ENCODE results near the gene NRK. TPM values are rescaled to one million over a fixed set of nuclear protein-coding genes. Genes with fewer than 3 reads are reported as not detected.

The NRK gene
- total RNA-seq, 1 experiment from 2014 or later, result not detected

- Histone ChIP-seq H3K9me3 (ENCODE audit: low read depth, low read length, poor library complexity, severe bottlenecking) (no peaks in the 10 kb centered on the region), H3K4me1 (ENCODE audit: insufficient read depth, low read length, poor library complexity, severe bottlenecking) (no peaks in the 10 kb centered on the region), H3K27ac (ENCODE audit: low read depth, low read length, poor library complexity, severe bottlenecking) (no peak overlapping the region), H3K4me3 (ENCODE audit: low read depth, low read length, poor library complexity, severe bottlenecking) (no peak overlapping the region), H3K36me3 (ENCODE audit: insufficient read depth, low read length, poor library complexity, severe bottlenecking) (no peaks in the 10 kb centered on the region), H3K27me3 (replicated peaks; ENCODE audit: insufficient read depth, low read depth, low read length, poor library complexity) (no peaks in the 10 kb centered on the region)
- BruUV-seq (replicated peaks), result no TSS peak
- no peak for DNase-seq (ENCODE audit: low spot score)
- TF ChIP-seq EZH2 (IDR thresholded peaks at IDR 0.05; ENCODE audit: borderline replicate concordance, low read depth, low read length, poor library complexity, severe bottlenecking) (no peak), CTCF (conservative IDR thresholded peaks at IDR 0.05; ENCODE audit: low read depth, low read length) (no peak)
- ChIA-PET POLR2A (ENCODE audit: low non-redundant PET) (no interaction called here), CTCF (no interaction called here)
- intact Hi-C loops (cut with micrococcal nuclease; ENCODE audit: unreplicated experiment), result no loop called here
Observed at GRCh38 chrX:105945266-105945665, 122.9 kb downstream of the NRK start.

GRCh38 chrX:105969487-105969886 lies 147.1 kb downstream of the NRK start:
- Histone ChIP-seq H3K36me3 (ENCODE audit: insufficient read depth, low read length, poor library complexity, severe bottlenecking) (no peaks in the 10 kb centered on the region), H3K27ac (ENCODE audit: low read depth, low read length, poor library complexity, severe bottlenecking) (no peak overlapping the region), H3K27me3 (replicated peaks; ENCODE audit: insufficient read depth, low read depth, low read length, poor library complexity) (no peaks in the 10 kb centered on the region), H3K4me1 (ENCODE audit: insufficient read depth, low read length, poor library complexity, severe bottlenecking) (no peaks in the 10 kb centered on the region), H3K9me3 (ENCODE audit: low read depth, low read length, poor library complexity, severe bottlenecking) (no peaks in the 10 kb centered on the region), H3K4me3 (ENCODE audit: low read depth, low read length, poor library complexity, severe bottlenecking) (no peak overlapping the region)
- BruUV-seq (replicated peaks), result no TSS peak
- intact Hi-C loops (cut with micrococcal nuclease; ENCODE audit: unreplicated experiment), result no loop called here
- ChIA-PET CTCF (no interaction called here), POLR2A (ENCODE audit: low non-redundant PET) (no interaction called here)
- DNase-seq (ENCODE audit: low spot score), result no peak
- TF ChIP-seq EZH2 (IDR thresholded peaks at IDR 0.05; ENCODE audit: borderline replicate concordance, low read depth, low read length, poor library complexity, severe bottlenecking), result no peak
- no peak for TF ChIP-seq CTCF (conservative IDR thresholded peaks at IDR 0.05; ENCODE audit: low read depth, low read length)

- no peak for DNase-seq (ENCODE audit: low spot score)
- CTCF ChIA-PET, result no interaction called here
- H3K36me3 ChIP-seq (ENCODE audit: insufficient read depth, low read length, poor library complexity, severe bottlenecking), result no peaks in the 10 kb centered on the region
- intact Hi-C loops (cut with micrococcal nuclease; ENCODE audit: unreplicated experiment), result no loop called here
- H3K27me3 ChIP-seq (replicated peaks; ENCODE audit: insufficient read depth, low read depth, low read length, poor library complexity), result no peaks in the 10 kb centered on the region
- TF ChIP-seq CTCF (conservative IDR thresholded peaks at IDR 0.05; ENCODE audit: low read depth, low read length) (no peak), EZH2 (IDR thresholded peaks at IDR 0.05; ENCODE audit: borderline replicate concordance, low read depth, low read length, poor library complexity, severe bottlenecking) (no peak)
- H3K4me3 ChIP-seq (ENCODE audit: low read depth, low read length, poor library complexity, severe bottlenecking), result no peak overlapping the region
- POLR2A ChIA-PET (ENCODE audit: low non-redundant PET), result no interaction called here
- BruUV-seq (replicated peaks), result no TSS peak
- H3K27ac ChIP-seq (ENCODE audit: low read depth, low read length, poor library complexity, severe bottlenecking), result no peak overlapping the region
- H3K9me3 ChIP-seq (ENCODE audit: low read depth, low read length, poor library complexity, severe bottlenecking), result no peaks in the 10 kb centered on the region
- H3K4me1 ChIP-seq (ENCODE audit: insufficient read depth, low read length, poor library complexity, severe bottlenecking), result no peaks in the 10 kb centered on the region
Observed at GRCh38 chrX:105972690-105973386, 150.5 kb downstream of the NRK start.

All from A673 (cell line).